ENCODE data around the gene PLEKHN1. TPM values are rescaled to one million over a fixed set of nuclear protein-coding genes. Genes with fewer than 3 reads are reported as not detected.

Gene PLEKHN1
- polyA plus RNA-seq, 1 of the 3 experiments (the other 2 are of a cell fraction): not detected

DNA sequence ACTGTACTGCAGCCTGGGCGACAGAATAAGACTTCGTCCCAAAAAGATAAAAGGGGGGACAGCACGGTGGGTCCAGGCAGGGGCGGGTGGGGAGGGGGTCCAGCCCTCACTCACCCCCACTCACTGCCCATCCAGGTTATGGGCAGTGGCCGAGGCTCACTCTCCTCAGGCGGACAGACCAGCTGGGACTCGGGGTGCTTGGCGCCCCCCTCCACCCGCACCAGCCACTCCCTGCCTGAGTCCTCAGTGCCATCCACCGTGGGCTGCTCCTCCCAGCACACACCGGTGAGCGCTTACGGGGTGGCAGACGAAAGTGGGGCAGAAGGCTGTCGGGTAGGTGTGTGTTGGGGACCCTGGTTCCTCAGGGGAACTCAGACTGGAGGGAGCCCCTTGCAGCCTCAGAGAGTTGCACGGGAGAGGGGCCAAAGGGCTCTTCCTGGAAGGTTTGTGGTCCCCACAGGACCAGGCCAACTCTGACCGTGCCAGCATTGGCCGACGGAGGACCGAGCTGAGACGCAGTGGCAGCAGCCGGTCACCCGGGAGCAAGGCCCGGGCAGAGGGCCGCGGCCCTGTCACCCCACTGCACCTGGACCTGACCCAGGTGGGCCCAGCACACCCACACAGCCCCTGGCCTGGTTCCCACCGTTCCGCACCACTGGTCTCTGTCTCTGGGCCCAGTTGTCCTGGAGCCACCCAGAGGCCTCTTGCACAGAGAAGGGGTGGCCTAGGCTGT, 6.6 kb downstream of the PLEKHN1 start (continued):
- no peak for TF ChIP-seq FOSL2 (IDR thresholded peaks at IDR 0.05; ENCODE audit: borderline replicate concordance, low read depth)
- TF ChIP-seq, protein P1, sequence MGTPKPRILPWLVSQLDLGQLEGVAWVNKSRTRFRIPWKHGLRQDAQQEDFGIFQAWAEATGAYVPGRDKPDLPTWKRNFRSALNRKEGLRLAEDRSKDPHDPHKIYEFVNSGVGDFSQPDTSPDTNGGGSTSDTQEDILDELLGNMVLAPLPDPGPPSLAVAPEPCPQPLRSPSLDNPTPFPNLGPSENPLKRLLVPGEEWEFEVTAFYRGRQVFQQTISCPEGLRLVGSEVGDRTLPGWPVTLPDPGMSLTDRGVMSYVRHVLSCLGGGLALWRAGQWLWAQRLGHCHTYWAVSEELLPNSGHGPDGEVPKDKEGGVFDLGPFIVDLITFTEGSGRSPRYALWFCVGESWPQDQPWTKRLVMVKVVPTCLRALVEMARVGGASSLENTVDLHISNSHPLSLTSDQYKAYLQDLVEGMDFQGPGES (IDR thresholded peaks at IDR 0.05; ENCODE audit: low read depth, low read length): no peak
- TF ChIP-seq TCF12 (IDR thresholded peaks at IDR 0.05): no peak
- TF ChIP-seq MEF2A (IDR thresholded peaks at IDR 0.05; ENCODE audit: borderline replicate concordance, low read depth): no peak
- no peak for TF ChIP-seq RCOR1 (IDR thresholded peaks at IDR 0.05; ENCODE audit: low read length)
- TF ChIP-seq FOXM1 (IDR thresholded peaks at IDR 0.05; ENCODE audit: low read depth): no peak
- no peak for TF ChIP-seq ELF1 (IDR thresholded peaks at IDR 0.05)
- TF ChIP-seq JUND (IDR thresholded peaks at IDR 0.05): no peak

DNA sequence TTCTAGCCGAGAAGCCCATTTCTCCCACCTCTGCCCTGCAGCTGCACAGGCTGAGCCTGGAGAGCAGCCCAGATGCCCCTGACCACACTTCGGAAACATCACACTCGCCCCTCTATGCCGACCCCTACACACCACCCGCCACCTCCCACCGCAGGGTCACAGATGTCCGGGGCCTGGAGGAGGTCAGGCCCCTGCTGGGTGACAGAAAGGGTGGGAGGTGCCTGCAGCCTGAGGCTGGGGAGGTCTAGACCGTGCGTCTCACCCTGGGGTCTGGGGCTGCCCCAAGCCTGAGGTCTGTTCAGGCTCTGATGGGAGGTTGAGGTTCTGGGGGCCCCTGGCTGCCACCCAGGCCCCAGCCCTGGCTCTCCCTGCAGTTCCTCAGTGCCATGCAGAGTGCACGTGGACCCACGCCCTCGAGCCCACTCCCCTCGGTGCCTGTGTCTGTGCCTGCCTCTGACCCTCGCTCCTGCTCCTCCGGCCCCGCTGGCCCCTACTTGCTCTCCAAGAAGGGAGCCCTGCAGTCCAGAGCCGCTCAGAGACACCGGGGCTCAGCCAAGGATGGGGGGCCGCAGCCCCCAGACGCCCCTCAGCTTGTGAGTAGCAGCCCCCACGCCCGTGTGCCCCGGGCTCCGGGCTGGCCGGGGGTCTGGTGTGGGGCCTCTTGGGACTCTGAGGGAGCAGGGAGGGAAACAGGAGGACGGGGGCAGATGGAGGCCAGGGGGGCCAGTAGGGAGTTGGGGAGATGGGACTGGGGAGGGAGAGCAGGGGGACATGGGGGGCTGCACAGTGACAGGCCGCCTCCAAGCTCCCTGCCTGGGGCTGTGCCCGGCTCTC, 7.4 kb downstream of the PLEKHN1 start:
- Histone ChIP-seq H3K4me3 (ENCODE audit: low read depth in 2 of 2, low read length in 1 of 2) (no peak overlapping the region), H3K27me3 (ENCODE audit: insufficient read depth) (no peaks in the 10 kb centered on the region), H3K36me3 (replicated peaks in 1 of 2; ENCODE audit: control insufficient read depth in 1 of 2, insufficient read depth in 2 of 2, low read length in 1 of 2) (no peaks in the 10 kb centered on the region), H3K4me1 (ENCODE audit: control insufficient read depth in 1 of 2, insufficient read depth in 2 of 2, low read depth in 1 of 2, low read length in 1 of 2) (peaks cover 0 to 12% of the 10 kb centered on the region in 2 experiments; a peak in 1 of 4 replicates), H3K27ac (ENCODE audit: low read depth in 2 of 2, low read length in 1 of 2) (no peak overlapping the region), H4K20me1 (ENCODE audit: insufficient read depth) (no peaks in the 10 kb centered on the region), H2AFZ (ENCODE audit: low read depth) (no peak overlapping the region), H3K9me3 (no peaks in the 10 kb centered on the region), H3K4me2 (no peak overlapping the region), H3K9me2 (no peaks in the 10 kb centered on the region), H3K79me2 (ENCODE audit: insufficient read depth) (no peaks in the 10 kb centered on the region), H3F3A (replicated peaks; ENCODE audit: insufficient read depth) (peaks cover 3% of the 10 kb centered on the region), H3K9ac (no peak overlapping the region)
- CTCF ChIA-PET: interaction anchor here (0.7 to 1.8 kb wide), 2 partner anchors 10 to 25 kb away, joined by 3 to 7 read pairs; no protein-coding TSS in a partner anchor
- no peak for DNase-seq
- TF ChIP-seq, protein P2, sequence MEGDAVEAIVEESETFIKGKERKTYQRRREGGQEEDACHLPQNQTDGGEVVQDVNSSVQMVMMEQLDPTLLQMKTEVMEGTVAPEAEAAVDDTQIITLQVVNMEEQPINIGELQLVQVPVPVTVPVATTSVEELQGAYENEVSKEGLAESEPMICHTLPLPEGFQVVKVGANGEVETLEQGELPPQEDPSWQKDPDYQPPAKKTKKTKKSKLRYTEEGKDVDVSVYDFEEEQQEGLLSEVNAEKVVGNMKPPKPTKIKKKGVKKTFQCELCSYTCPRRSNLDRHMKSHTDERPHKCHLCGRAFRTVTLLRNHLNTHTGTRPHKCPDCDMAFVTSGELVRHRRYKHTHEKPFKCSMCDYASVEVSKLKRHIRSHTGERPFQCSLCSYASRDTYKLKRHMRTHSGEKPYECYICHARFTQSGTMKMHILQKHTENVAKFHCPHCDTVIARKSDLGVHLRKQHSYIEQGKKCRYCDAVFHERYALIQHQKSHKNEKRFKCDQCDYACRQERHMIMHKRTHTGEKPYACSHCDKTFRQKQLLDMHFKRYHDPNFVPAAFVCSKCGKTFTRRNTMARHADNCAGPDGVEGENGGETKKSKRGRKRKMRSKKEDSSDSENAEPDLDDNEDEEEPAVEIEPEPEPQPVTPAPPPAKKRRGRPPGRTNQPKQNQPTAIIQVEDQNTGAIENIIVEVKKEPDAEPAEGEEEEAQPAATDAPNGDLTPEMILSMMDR (IDR thresholded peaks at IDR 0.05): no peak
- TF ChIP-seq JUND (IDR thresholded peaks at IDR 0.05) (no peak), FOSL2 (IDR thresholded peaks at IDR 0.05; ENCODE audit: borderline replicate concordance, low read depth) (no peak), RAD21 (IDR thresholded peaks at IDR 0.05; ENCODE audit: low read length) (no peak), ELF1 (IDR thresholded peaks at IDR 0.05) (no peak), NFIC (IDR thresholded peaks at IDR 0.05; ENCODE audit: borderline replicate concordance) (no peak), TAF1 (IDR thresholded peaks at IDR 0.05; ENCODE audit: borderline replicate concordance, low read depth, low read length) (no peak), NRF1 (IDR thresholded peaks at IDR 0.05; ENCODE audit: low read depth, low read length) (no peak), CHD2 (IDR thresholded peaks at IDR 0.05; ENCODE audit: low read length, partially characterized antibody) (no peak), TEAD4 (IDR thresholded peaks at IDR 0.05; ENCODE audit: borderline replicate concordance, insufficient read depth) (no peak)
- TF ChIP-seq, protein P1 (IDR thresholded peaks at IDR 0.05; ENCODE audit: low read depth, low read length): no peak
- TF ChIP-seq, protein P3, sequence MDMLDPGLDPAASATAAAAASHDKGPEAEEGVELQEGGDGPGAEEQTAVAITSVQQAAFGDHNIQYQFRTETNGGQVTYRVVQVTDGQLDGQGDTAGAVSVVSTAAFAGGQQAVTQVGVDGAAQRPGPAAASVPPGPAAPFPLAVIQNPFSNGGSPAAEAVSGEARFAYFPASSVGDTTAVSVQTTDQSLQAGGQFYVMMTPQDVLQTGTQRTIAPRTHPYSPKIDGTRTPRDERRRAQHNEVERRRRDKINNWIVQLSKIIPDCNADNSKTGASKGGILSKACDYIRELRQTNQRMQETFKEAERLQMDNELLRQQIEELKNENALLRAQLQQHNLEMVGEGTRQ (IDR thresholded peaks at IDR 0.05; ENCODE audit: borderline replicate concordance, low read depth, low read length): no peak
- TF ChIP-seq, protein P4, sequence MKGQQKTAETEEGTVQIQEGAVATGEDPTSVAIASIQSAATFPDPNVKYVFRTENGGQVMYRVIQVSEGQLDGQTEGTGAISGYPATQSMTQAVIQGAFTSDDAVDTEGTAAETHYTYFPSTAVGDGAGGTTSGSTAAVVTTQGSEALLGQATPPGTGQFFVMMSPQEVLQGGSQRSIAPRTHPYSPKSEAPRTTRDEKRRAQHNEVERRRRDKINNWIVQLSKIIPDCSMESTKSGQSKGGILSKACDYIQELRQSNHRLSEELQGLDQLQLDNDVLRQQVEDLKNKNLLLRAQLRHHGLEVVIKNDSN (IDR thresholded peaks at IDR 0.05; ENCODE audit: borderline replicate concordance, low read depth): no peak
- TF ChIP-seq, protein P5, sequence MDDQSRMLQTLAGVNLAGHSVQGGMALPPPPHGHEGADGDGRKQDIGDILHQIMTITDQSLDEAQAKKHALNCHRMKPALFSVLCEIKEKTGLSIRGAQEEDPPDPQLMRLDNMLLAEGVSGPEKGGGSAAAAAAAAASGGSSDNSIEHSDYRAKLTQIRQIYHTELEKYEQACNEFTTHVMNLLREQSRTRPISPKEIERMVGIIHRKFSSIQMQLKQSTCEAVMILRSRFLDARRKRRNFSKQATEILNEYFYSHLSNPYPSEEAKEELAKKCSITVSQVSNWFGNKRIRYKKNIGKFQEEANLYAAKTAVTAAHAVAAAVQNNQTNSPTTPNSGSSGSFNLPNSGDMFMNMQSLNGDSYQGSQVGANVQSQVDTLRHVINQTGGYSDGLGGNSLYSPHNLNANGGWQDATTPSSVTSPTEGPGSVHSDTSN (IDR thresholded peaks at IDR 0.05): no peak
- WGBS (ENCODE audit: low lambda C conversion rate): 91% methylated on average over 14 of the region's 28 CpGs
- POLR2A ChIA-PET: no interaction called here

Data from SK-N-SH (cell line).